OCI-LY7 (cell line): ENCODE measurements around the gene RCC1. TPM values are rescaled to one million over a fixed set of nuclear protein-coding genes. Genes with fewer than 3 reads are reported as not detected.

Experiments used
- BruUV-seq: library from RNA; stranded (reverse); fragments of 400-500 nt; replicated peaks from 2 replicates; lab custom pipeline; 2021; lab: Mats Ljungman, UMichigan
- CTCF ChIA-PET: fragments of 300-600 bp; sonication (Branson Sonifier 250); formaldehyde crosslinking; loops from one replicate; lab custom pipeline; 2022; ENCODE audit warnings: antibody characterized with exemption; ENCODE audit not compliant: unreplicated experiment; lab: Charles Lee
- POLR2A ChIA-PET: fragments of 300-600 bp; sonication (Branson Sonifier 250); formaldehyde crosslinking; loops from one replicate; lab custom pipeline; 2022; ENCODE audit warnings: antibody characterized with exemption; lab: Charles Lee
- DNase-seq: peaks from one replicate; pipeline ENCODE4 v3.0.0-alpha.2; 2015; ENCODE audit warnings: low spot score
- H2AFZ ChIP-seq: fragments of 200-600 bp; sonication (generic), shearing (Covaris generic); 2 replicates; pipeline ENCODE4 v1.6.1; 2014; ENCODE audit warnings: mild to moderate bottlenecking, antibody characterized with exemption, low read length, moderate library complexity
- H3K27ac ChIP-seq: fragments of 200-600 bp; sonication (generic); 2 replicates; pipeline ENCODE4 v1.5.1; 2014; ENCODE audit warnings: mixed run types, low read depth, mild to moderate bottlenecking, moderate library complexity, low read length, inconsistent platforms; ENCODE audit not compliant: poor library complexity, severe bottlenecking
- H3K36me3 ChIP-seq: fragments of 200-600 bp; sonication (generic); 2 replicates; pipeline ENCODE4 v1.6.1; 2014; ENCODE audit warnings: mild to moderate bottlenecking, antibody characterized with exemption, low read length, moderate library complexity, mixed read lengths; ENCODE audit not compliant: insufficient read depth
- H3K4me1 ChIP-seq: fragments of 200-600 bp; sonication (generic); 2 replicates; pipeline ENCODE4 v1.5.1; 2014; ENCODE audit warnings: mild to moderate bottlenecking, low read length; ENCODE audit not compliant: insufficient read depth, poor library complexity, severe bottlenecking
- H3K4me2 ChIP-seq: fragments of 200-600 bp; sonication (generic); 2 replicates; pipeline ENCODE4 v1.6.1; 2014; ENCODE audit warnings: mild to moderate bottlenecking, low read length
- H3K4me3 ChIP-seq: fragments of 200-600 bp; sonication (generic); 2 replicates; pipeline ENCODE4 v1.5.1; 2014; ENCODE audit warnings: mild to moderate bottlenecking, low read depth, low read length; ENCODE audit not compliant: poor library complexity, severe bottlenecking
- H3K79me2 ChIP-seq: fragments of 200-600 bp; sonication (generic); 2 replicates; pipeline ENCODE4 v1.6.1; 2016; ENCODE audit warnings: low read depth, mild to moderate bottlenecking, low read length, moderate library complexity, mixed read lengths; ENCODE audit not compliant: insufficient read depth
- H3K9me2 ChIP-seq: fragments of 200-600 bp; sonication (generic); 2 replicates; pipeline ENCODE4 v1.6.1; 2016; ENCODE audit warnings: mild to moderate bottlenecking, low read length, mixed read lengths; ENCODE audit not compliant: insufficient read depth
- H3K9me3 ChIP-seq: fragments of 200-600 bp; sonication (generic); 2 replicates; pipeline ENCODE4 v1.6.1; 2014; ENCODE audit warnings: mild to moderate bottlenecking, mixed run types, low read length, mixed read lengths
- H4K20me1 ChIP-seq: fragments of 200-600 bp; sonication (generic); 2 replicates; pipeline ENCODE4 v1.6.1; 2014; ENCODE audit warnings: mild to moderate bottlenecking, antibody characterized with exemption, low read length, moderate library complexity, mixed read lengths; ENCODE audit not compliant: insufficient read depth
- CTCF ChIP-seq: fragments of 200-600 bp; sonication (generic); conservative IDR thresholded peaks from 2 replicates; pipeline ENCODE4 v1.5.1; 2014; ENCODE audit warnings: mild to moderate bottlenecking, antibody characterized with exemption, low read length, moderate library complexity, mixed read lengths
- EZH2phosphoT487 ChIP-seq: fragments of 200-600 bp; sonication (generic); IDR thresholded peaks from 2 replicates; pipeline ENCODE4 v1.6.1; 2018; ENCODE audit warnings: low read depth, borderline replicate concordance, mild to moderate bottlenecking, mixed run types, antibody characterized with exemption, low read length, moderate library complexity, mixed read lengths
- intact Hi-C: fragments of 100-400 bp; cut with micrococcal nuclease; formaldehyde crosslinking; loops from one replicate; pipeline ENCODE4 v1.10.0; 2022; ENCODE audit not compliant: unreplicated experiment
- total RNA-seq, 2 experiments: library from RNA; depleted of rRNA in 1 of 2; stranded (reverse); fragments of >200 nt in 1 of 2; shearing (Covaris generic) in 1 of 2; gene quantifications; 2 replicates each; pipeline ENCODE4 v1.2.3, GENCODE V29; 2014 to 2022

RCC1 gene
- total RNA-seq, 2 experiments from 2014 or later = 87.6 to 108 TPM

GRCh38 chr1:28535180-28535579 lies 29.3 kb downstream of the RCC1 start:
- Histone ChIP-seq H3K4me3 (no peak overlapping the region), H4K20me1 (no peaks in the 10 kb centered on the region), H2AFZ (no peak overlapping the region), H3K4me1 (no peaks in the 10 kb centered on the region), H3K79me2 (peaks cover 1% of the 10 kb centered on the region; the same call in 1 of the 2 replicates), H3K9me2 (no peaks in the 10 kb centered on the region), H3K36me3 (peaks cover 90% of the 10 kb centered on the region), H3K9me3 (no peaks in the 10 kb centered on the region), H3K4me2 (no peak overlapping the region), H3K27ac (no peak overlapping the region)
- no TSS peak for BruUV-seq
- DNase-seq = no peak
- CTCF ChIA-PET = no interaction called here
- POLR2A ChIA-PET = no interaction called here
- TF ChIP-seq CTCF (no peak), EZH2phosphoT487 (no peak)
- intact Hi-C loops = no loop called here

- no peaks in the 10 kb centered on the region for H3K79me2 ChIP-seq
- intact Hi-C loops = no loop called here
- ChIA-PET CTCF (no interaction called here), POLR2A (no interaction called here)
- H3K4me1 ChIP-seq = no peaks in the 10 kb centered on the region
- no peak overlapping the region for H2AFZ ChIP-seq
- no TSS peak for BruUV-seq
- H3K9me3 ChIP-seq = no peaks in the 10 kb centered on the region
- H3K4me3 ChIP-seq = no peak overlapping the region
- H4K20me1 ChIP-seq = no peaks in the 10 kb centered on the region
- no peak for TF ChIP-seq EZH2phosphoT487
- no peak for TF ChIP-seq CTCF
- DNase-seq = no peak
- no peak overlapping the region for H3K4me2 ChIP-seq
- no peak overlapping the region for H3K27ac ChIP-seq
- H3K36me3 ChIP-seq = peaks cover 74% of the 10 kb centered on the region
- no peaks in the 10 kb centered on the region for H3K9me2 ChIP-seq
Measured at GRCh38 chr1:28537457-28538199, 31.8 kb downstream of the RCC1 start.

GRCh38 chr1:28538286-28538685 lies 32.4 kb downstream of the RCC1 start:
- TSS peak; percentile 86 for BruUV-seq
- no peak for TF ChIP-seq CTCF
- no peak for TF ChIP-seq EZH2phosphoT487
- H3K9me3 ChIP-seq = no peaks in the 10 kb centered on the region
- ChIA-PET CTCF (no interaction called here), POLR2A (no interaction called here)
- no peak for DNase-seq
- H2AFZ ChIP-seq = no peak overlapping the region
- H3K36me3 ChIP-seq = peaks cover 68% of the 10 kb centered on the region
- no peaks in the 10 kb centered on the region for H3K79me2 ChIP-seq
- no peak overlapping the region for H3K4me2 ChIP-seq
- H4K20me1 ChIP-seq = no peaks in the 10 kb centered on the region
- no peaks in the 10 kb centered on the region for H3K4me1 ChIP-seq
- intact Hi-C loops = no loop called here
- H3K4me3 ChIP-seq = no peak overlapping the region
- no peaks in the 10 kb centered on the region for H3K9me2 ChIP-seq
- H3K27ac ChIP-seq = no peak overlapping the region
